A549 (cell line): ENCODE data around the gene IER2. TPM values are rescaled to one million over a fixed set of nuclear protein-coding genes. Genes with fewer than 3 reads are reported as not detected.

Experiments used
- ATAC-seq, 2 experiments: fragments of 200-7000 bp in 1 of 2; fragments of >200 bp in 1 of 2; cut with Nextera tagmentation in 1 of 2; cut with Tn5 transposase in 1 of 2; 3 replicates each; pipeline versions ENCODE4 v1.8.0 to v1.9.1; 2018 to 2020; ENCODE audit warnings: mild to moderate bottlenecking in 1 of 2, moderate library complexity in 1 of 2
- CTCF ChIA-PET: fragments of 300-600 bp; sonication (Branson Sonifier 250); formaldehyde crosslinking; extraction: SDS; loops from one replicate; lab custom pipeline; 2021; ENCODE audit warnings: antibody characterized with exemption, inconsistent platforms; lab: Yijun Ruan, JAX
- POLR2A ChIA-PET: fragments of 350-600 bp; formaldehyde crosslinking; extraction: SDS; loops from one replicate; lab custom pipeline; 2021; ENCODE audit warnings: antibody characterized with exemption, inconsistent platforms; lab: Yijun Ruan, JAX
- DNase-seq, 2 experiments: peaks; one replicate each; pipeline versions ENCODE4 v3.0.0 to v3.0.0-alpha.2; 2011 to 2016; ENCODE audit warnings: low read depth in 1 of 2, low spot score in 1 of 2
- FAIRE-seq: peaks from 2 replicates; lab custom pipeline; 2011; peaks lifted over from hg19 to GRCh38; lab: Jason Lieb, UNC
- H3K27ac ChIP-seq, 2 experiments: fragments of >200 bp; sonication (Bioruptor Twin); formaldehyde crosslinking; 3 replicates each; pipeline ENCODE4 v1.5.1; 2016 to 2017
- H3K4me1 ChIP-seq: fragments of >200 bp; sonication (Bioruptor Twin); formaldehyde crosslinking; 3 replicates; pipeline ENCODE4 v1.6.1; 2016
- H3K4me2 ChIP-seq: fragments of >200 bp; sonication (Bioruptor Twin); formaldehyde crosslinking; 3 replicates; pipeline ENCODE4 v1.6.1; 2016
- H3K4me3 ChIP-seq: fragments of >200 bp; sonication (Bioruptor Twin); formaldehyde crosslinking; 3 replicates; pipeline ENCODE4 v1.5.1; 2016
- H3K9me3 ChIP-seq: fragments of >200 bp; sonication (Bioruptor Twin); formaldehyde crosslinking; 3 replicates; pipeline ENCODE4 v1.6.1; 2016
- CHD4 ChIP-seq: fragments of 200-600 bp; sonication (generic); IDR thresholded peaks from 2 replicates; pipeline ENCODE4 v1.6.1; 2016; ENCODE audit warnings: antibody characterized with exemption, mild to moderate bottlenecking, borderline replicate concordance
- E2F6 ChIP-seq: IDR thresholded peaks from 2 replicates; pipeline ENCODE4 v1.6.1; 2012; ENCODE audit warnings: low read depth, borderline replicate concordance
- EHMT2 ChIP-seq: fragments of 200-600 bp; sonication (generic); IDR thresholded peaks from 2 replicates; pipeline ENCODE4 v1.6.1; 2016; ENCODE audit warnings: antibody characterized with exemption, low read depth, mild to moderate bottlenecking, moderate library complexity
- ESRRA ChIP-seq: fragments of 150-350 bp; IDR thresholded peaks from 2 replicates; pipeline ENCODE4 v1.6.1; 2014; ENCODE audit warnings: mild to moderate bottlenecking, low read length, borderline replicate concordance
- HES2 ChIP-seq: fragments of >200 bp; sonication (Bioruptor Twin); formaldehyde crosslinking; IDR thresholded peaks from 2 replicates; pipeline ENCODE4 v1.6.1; 2016
- HEYL ChIP-seq: fragments of 250-450 bp; sonication (Bioruptor Pico); IDR thresholded peaks from 2 replicates; pipeline ENCODE4 v1.8.0; 2021; ENCODE audit warnings: mild to moderate bottlenecking, moderate library complexity
- HMGXB4 ChIP-seq: fragments of 250-450 bp; sonication (Bioruptor Pico); IDR thresholded peaks from 2 replicates; pipeline ENCODE4 v1.5.0; 2021; ENCODE audit warnings: mild to moderate bottlenecking, moderate library complexity, borderline replicate concordance
- HOXB5 ChIP-seq: fragments of 250-450 bp; sonication (Bioruptor Pico); IDR thresholded peaks from 2 replicates; pipeline ENCODE4 v1.5.0; 2020; ENCODE audit warnings: mild to moderate bottlenecking, moderate library complexity
- JUN ChIP-seq, 2 experiments: fragments of >200 bp; sonication (Bioruptor Twin); formaldehyde crosslinking; IDR thresholded peaks; 2 replicates in 1 of 2; 3 replicates in 1 of 2; pipeline ENCODE4 v1.6.1; 2016 to 2017
- MAFK ChIP-seq: fragments of 450-650 bp; IDR thresholded peaks from 2 replicates; pipeline ENCODE4 v1.6.1; 2014; ENCODE audit not compliant: partially characterized antibody
- MAX ChIP-seq: IDR thresholded peaks from 2 replicates; pipeline ENCODE4 v1.6.1; 2012
- MYC ChIP-seq: IDR thresholded peaks from 2 replicates; pipeline ENCODE4 v1.6.1; 2012; ENCODE audit warnings: mild to moderate bottlenecking, inconsistent platforms, low read length, improper control_type of control experiment, borderline replicate concordance
- PBX3 ChIP-seq: IDR thresholded peaks from 2 replicates; pipeline ENCODE4 v1.6.1; 2012
- POLR2AphosphoS2 ChIP-seq: conservative IDR thresholded peaks from 2 replicates; pipeline ENCODE4 v1.6.1; 2012; ENCODE audit warnings: low read length, improper control_type of control experiment, inconsistent platforms
- RCOR1 ChIP-seq: fragments of 150-350 bp; IDR thresholded peaks from 2 replicates; pipeline ENCODE4 v1.6.1; 2014; ENCODE audit warnings: antibody characterized with exemption, low read length, low read depth
- SREBF2 ChIP-seq: fragments of 450-650 bp; IDR thresholded peaks from 2 replicates; pipeline ENCODE4 v1.6.1; 2014; ENCODE audit warnings: mild to moderate bottlenecking, moderate library complexity
- TFCP2L1 ChIP-seq: fragments of 250-450 bp; sonication (Bioruptor Pico); IDR thresholded peaks from 2 replicates; pipeline ENCODE4 v1.5.0; 2021; ENCODE audit warnings: mild to moderate bottlenecking
- USF2 ChIP-seq: fragments of 450-650 bp; IDR thresholded peaks from 2 replicates; pipeline ENCODE4 v1.6.1; 2014; ENCODE audit warnings: antibody characterized with exemption
- ZSCAN20 ChIP-seq: fragments of 250-450 bp; sonication (Bioruptor Pico); IDR thresholded peaks from 2 replicates; pipeline ENCODE4 v1.8.0; 2022; ENCODE audit warnings: mild to moderate bottlenecking, moderate library complexity
- WGBS: methylation state at CpG from one replicate; pipeline ENCODE4 v1.1.6; 2017; ENCODE audit errors: missing lambda C conversion rate; 5-methylcytosine and 5-hydroxymethylcytosine counted together
- polyA plus RNA-seq, 4 experiments: library from polyadenylated mRNA; depleted of rRNA in 3 of 4; stranded (reverse); fragments of >200 nt; fragmentation: RNase III in 1 of 4; extraction: RNeasy Plus Mini Kit Qiagen cat#74134 plus additional on column Dnase treatment in 1 of 4; gene quantifications; 2 replicates in 3 of 4; 3 replicates in 1 of 4; pipeline ENCODE4 v1.2.3, GENCODE V29; 2011 to 2017

The IER2 gene
- polyA plus RNA-seq, 2 of the 4 experiments (the other 2 are of a cell fraction) = 39.9 to 75.7 TPM

GRCh38 chr19:13117176-13117771 is 32.9 kb upstream of the IER2 start:
- ATAC-seq (peak; percentile 11 to 39; a peak in 4 of 6 replicates), FAIRE-seq (no peak), DNase-seq (no peak)
- Histone ChIP-seq H3K4me3 (peak overlapping the region; percentile 100), H3K9me3 (no peaks in the 10 kb centered on the region), H3K4me1 (peaks cover 25% of the 10 kb centered on the region), H3K27ac (peak overlapping the region; percentile 79 to 99), H3K4me2 (peak overlapping the region; percentile 76)
- CTCF ChIA-PET = interaction anchor here (1.2 to 1.8 kb wide), 4 partner anchors 14 to 152 kb away, joined by 4 to 5 read pairs (median 4); no protein-coding TSS in a partner anchor
- WGBS = 6% methylated on average over 18 of the region's 20 CpGs
- POLR2A ChIA-PET = interaction anchor here (1.0 to 1.3 kb wide), 2 partner anchors 35 to 53 kb away, joined by 4 to 12 read pairs; no protein-coding TSS in a partner anchor
- TF ChIP-seq CHD4 = peak; percentile 8; the same call in 1 of the 2 replicates
- no peak for TF ChIP-seq PBX3

- POLR2A ChIA-PET = interaction anchor here (1.0 to 1.3 kb wide), 2 partner anchors 35 to 52 kb away, joined by 4 to 12 read pairs; no protein-coding TSS in a partner anchor
- no peak for FAIRE-seq
- CTCF ChIA-PET = interaction anchor here (1.2 to 2.2 kb wide), 4 partner anchors 13 to 140 kb away, joined by 4 read pairs; no protein-coding TSS in a partner anchor
- Histone ChIP-seq H3K9me3 (no peaks in the 10 kb centered on the region), H3K4me2 (peak within 1 kb of the TSS; percentile 96), H3K27ac (peak within 1 kb of the TSS; percentile 98 to 99), H3K4me3 (peak within 1 kb of the TSS; percentile 100), H3K4me1 (peaks cover 25% of the 10 kb centered on the region)
- TF ChIP-seq ZSCAN20 (CRISPR knock-in tag) (no peak), MAX (peak; percentile 38), CHD4 (peak; percentile 44; the same call in 1 of the 2 replicates), MYC (no peak), EHMT2 (no peak), JUN (IDR thresholded peaks at IDR 0.05) (peak in 1 of 2 experiments; percentile 52; a peak in 3 of 5 replicates), POLR2AphosphoS2 (no peak), USF2 (no peak), SREBF2 (no peak), RCOR1 (no peak), ESRRA (no peak)
- peak; percentile 88 to 90 for ATAC-seq
- DNase-seq = peak; percentile 86 to 87
- WGBS = under 1% methylated on average over 19 of the region's 65 CpGs
These were observed 32.3 kb upstream of the IER2 start, which contains the start of gene NACC1 for GRCh38 chr19:13117772-13118423. TSS of gene NACC1 (plus strand) at chr19:13118264. CDS start at chr19:13135208, 16,944 bp downstream.

- Histone ChIP-seq H3K9me3 (no peaks in the 10 kb centered on the region), H3K27ac (peak overlapping the region; percentile 98 to 99), H3K4me2 (peak overlapping the region; percentile 96)
- POLR2A ChIA-PET = interaction anchor here (1.0 to 1.3 kb wide), 2 partner anchors 34 to 51 kb away, joined by 4 to 12 read pairs; no protein-coding TSS in a partner anchor
- CTCF ChIA-PET = interaction anchor here (1.2 to 2.5 kb wide), 5 partner anchors 13 to 141 kb away, joined by 3 to 10 read pairs (median 4); partner anchors contain the start of genes IER2 and STX10
- TF ChIP-seq JUN (IDR thresholded peaks at IDR 0.05) (no peak; a peak in 1 of 5 replicates), HOXB5 (CRISPR knock-in tag) (no peak), HES2 (no peak), HMGXB4 (CRISPR knock-in tag) (no peak), CHD4 (no peak), TFCP2L1 (CRISPR knock-in tag) (no peak), HEYL (CRISPR knock-in tag) (no peak), MAFK (no peak), E2F6 (no peak)
- TF ChIP-seq, all 56 proteins: peak for 0
- H3K4me3 ChIP-seq = peak overlapping the region; percentile 100
- peaks cover 25% of the 10 kb centered on the region for H3K4me1 ChIP-seq
- FAIRE-seq (no peak), DNase-seq (peak; percentile 38 to 47), ATAC-seq (peak; percentile 8 to 24; a peak in 5 of 6 replicates)
- 0% methylated on average over 4 of the region's 57 CpGs for WGBS
These were observed 31.6 kb upstream of the IER2 start for GRCh38 chr19:13118424-13119193.
